ENCODE results near the gene ACY1.

Gene ACY1

GRCh38 chr3:51982838-51983577, at the start of gene ACY1:
Gene ACY1, plus strand, starts transcription at chr3:51983535. Its CDS starts 530 bp downstream, at chr3:51984065.
- DNase-seq = peak; percentile 90

GRCh38 chr3:51934139-51934850, 49.0 kb upstream of the ACY1 start:
- no peak for DNase-seq

GRCh38 chr3:51934991-51935885, 48.1 kb upstream of the ACY1 start:
- no peak for DNase-seq

- no peak for DNase-seq
Observed at GRCh38 chr3:51935886-51936755, 47.2 kb upstream of the ACY1 start.

GRCh38 chr3:51937014-51937413, 46.3 kb upstream of the ACY1 start:
- DNase-seq = no peak

GRCh38 chr3:51937611-51938450, 45.5 kb upstream of the ACY1 start:
- no peak for DNase-seq

GRCh38 chr3:51938780-51939425, 44.4 kb upstream of the ACY1 start:
- DNase-seq = no peak

DNA sequence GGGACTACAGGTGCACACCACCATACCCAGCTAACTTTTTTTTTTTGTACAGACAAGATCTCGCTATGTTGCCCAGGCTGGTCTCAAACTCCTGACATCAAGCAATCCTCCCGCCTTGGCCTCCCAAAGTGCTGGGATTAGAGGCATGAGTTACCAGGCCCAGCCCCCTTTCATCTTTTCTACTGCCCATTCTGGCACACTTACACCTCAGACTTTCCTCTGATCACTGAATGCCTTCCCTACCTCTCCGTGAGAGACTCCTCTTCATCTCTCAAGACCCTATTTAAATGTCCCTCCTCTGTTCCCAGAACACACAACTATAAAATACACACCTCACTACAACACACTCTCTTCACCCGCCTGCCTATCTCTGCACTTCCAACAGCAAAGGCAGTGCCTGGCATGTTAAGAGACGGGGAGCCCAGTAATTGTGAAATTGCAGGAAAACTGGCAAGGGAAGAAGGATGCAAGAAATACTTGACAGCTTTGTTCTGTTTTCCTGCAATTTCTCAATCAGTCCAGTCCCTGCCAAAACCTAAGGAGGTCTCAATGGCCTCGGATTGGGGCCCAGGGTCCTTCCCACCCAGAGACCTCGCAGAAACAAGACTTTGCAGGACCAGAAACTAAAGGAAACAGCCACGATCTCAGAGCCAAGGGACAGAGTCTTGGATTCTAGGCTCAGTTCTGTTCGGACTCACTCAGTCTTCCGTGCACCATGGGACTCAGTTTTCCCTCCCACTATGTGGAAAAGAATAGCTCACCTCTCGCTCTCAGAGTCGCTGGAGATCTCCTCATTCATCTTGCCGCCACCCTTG, 42.5 kb upstream of the ACY1 start:
- peak; percentile 36 for DNase-seq

GRCh38 chr3:51941463-51941797, 41.9 kb upstream of the ACY1 start:
- no peak for DNase-seq

GRCh38 chr3:51941798-51942602, 41.3 kb upstream of the ACY1 start, which contains the start of the genes PARP3 and RRP9:
Gene PARP3, plus strand, starts transcription at chr3:51942363. Its CDS starts 993 bp downstream, at chr3:51943356.
Gene RRP9, minus strand, starts transcription at chr3:51941904. Its CDS starts 37 bp downstream, at chr3:51941867.
- DNase-seq = peak; percentile 100

DNA sequence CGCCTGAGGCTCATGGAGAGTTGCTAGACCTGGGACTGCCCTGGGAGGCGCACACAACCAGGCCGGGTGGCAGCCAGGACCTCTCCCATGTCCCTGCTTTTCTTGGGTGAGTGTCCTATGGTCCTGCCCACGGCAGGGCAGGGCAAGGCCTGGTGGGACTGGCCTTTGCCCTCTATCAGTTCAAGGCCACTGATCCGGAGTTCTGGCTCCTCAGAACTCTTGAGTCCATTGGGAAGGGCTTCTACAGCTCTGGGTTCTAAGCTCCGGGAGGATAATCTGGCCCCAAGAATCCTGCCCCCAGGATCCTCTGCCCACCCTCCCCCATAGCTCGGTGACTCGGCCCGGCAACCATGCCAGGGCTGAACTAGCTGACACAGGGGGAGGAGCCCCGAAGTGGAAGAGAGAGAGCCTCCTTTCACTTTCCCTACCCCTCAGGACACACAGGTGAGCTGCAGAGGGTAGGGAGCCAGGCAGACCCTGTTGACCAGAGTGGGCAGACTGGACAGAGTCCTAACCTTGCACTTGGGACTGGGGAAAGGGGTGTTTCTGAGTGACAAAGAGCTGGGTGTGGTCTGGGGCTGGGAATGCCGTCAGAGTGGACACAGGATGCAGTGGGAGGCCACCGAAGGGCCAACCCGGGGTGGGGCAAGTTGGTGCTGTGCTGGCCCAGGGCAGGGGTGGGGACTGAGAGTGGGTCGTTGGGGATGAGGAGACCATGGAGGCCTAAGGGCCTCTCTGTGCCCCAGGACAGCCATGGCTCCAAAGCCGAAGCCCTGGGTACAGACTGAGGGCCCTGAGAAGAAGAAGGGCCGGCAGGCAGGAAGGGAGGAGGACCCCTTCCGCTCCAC, 40.5 kb upstream of the ACY1 start:
- DNase-seq = peak; percentile 85

DNA sequence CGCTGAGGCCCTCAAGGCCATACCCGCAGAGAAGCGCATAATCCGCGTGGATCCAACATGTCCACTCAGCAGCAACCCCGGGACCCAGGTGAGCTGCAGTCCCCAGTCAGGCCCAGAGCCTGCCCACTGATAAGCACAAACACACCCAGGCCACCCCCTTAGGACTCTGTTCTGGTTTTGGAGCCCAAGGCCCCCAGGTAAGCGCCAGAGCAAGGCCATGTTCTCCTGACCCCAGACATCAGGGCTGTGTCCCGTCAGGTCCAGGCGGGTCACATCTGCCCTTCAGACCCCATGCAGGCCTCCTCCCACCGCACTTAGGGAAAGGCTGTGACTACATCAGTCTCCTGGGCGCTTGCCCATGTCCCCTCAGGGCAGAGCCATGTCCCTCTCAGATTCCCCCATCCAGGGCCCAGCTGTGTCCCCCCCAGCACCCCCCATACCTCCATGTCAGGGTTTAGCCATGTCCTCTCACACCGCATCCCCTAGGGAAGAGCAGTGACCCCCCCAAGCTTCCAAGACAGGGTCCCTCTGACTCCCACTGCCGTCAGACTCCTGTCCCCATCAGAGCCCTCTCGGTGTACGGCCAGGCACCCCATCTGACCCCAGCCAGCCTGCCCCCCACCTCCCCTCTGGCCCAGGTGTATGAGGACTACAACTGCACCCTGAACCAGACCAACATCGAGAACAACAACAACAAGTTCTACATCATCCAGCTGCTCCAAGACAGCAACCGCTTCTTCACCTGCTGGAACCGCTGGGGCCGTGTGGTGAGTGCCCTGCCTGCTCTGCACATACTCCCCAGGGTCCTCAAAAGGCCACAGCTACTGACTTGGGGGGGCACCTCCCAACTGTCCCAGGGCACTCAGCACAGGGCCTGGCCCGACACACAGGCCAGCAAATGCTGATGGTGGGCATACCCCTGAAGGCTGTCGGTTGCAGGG, 39.6 kb upstream of the ACY1 start:
- peak; percentile 62 for DNase-seq

GRCh38 chr3:51944451-51945021, 38.8 kb upstream of the ACY1 start:
- peak; percentile 56 for DNase-seq

GRCh38 chr3:51945031-51945840, 38.1 kb upstream of the ACY1 start:
- peak; percentile 56 for DNase-seq

DNA sequence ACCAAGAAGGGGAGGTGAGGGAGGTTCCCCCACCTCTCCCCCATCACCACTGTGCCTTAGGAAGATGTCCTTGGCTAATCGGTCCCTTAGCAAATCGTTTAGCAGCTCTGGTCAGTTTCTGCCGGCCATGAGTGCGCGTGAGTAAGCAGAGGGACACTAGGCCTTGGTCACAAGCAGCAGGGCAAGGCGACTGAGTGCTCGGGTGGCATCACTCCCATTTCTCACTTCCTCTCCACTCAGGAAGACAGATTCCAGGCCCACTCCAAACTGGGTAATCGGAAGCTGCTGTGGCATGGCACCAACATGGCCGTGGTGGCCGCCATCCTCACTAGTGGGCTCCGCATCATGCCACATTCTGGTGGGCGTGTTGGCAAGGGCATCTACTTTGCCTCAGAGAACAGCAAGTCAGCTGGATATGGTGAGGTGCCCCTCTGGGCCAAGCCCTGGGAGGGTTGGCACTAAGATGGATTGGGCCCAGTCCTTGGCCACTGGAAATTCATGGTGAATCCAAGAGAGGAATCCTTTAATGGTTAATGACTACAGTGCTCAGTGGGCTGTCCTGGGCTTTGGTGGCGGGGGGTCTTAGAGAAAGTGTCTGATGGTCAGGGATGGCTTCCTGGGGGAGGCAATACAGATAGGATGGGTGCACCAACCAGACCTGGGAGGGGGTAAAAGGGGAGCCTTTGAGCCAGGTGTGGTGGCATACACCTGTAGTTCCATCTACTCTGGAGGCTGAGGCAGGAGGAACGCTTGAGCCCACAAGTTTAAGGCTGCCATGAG, 37.2 kb upstream of the ACY1 start:
- DNase-seq = no peak
